WTC11 (cell line): ENCODE results near the gene SPATA25. TPM values are rescaled to one million over a fixed set of nuclear protein-coding genes. Genes with fewer than 3 reads are reported as not detected.

Source experiments
- ATAC-seq: fragments of 200-7000 bp; cut with Tn5 transposase; 2 replicates; pipeline ENCODE4 v1.10.0; 2021; ENCODE audit warnings: mild to moderate bottlenecking, moderate library complexity
- CTCF ChIA-PET: fragments of 300-600 bp; sonication (Branson Sonifier 250); formaldehyde crosslinking; loops from one replicate; lab custom pipeline; 2021; ENCODE audit warnings: antibody characterized with exemption; lab: Charles Lee
- POLR2A ChIA-PET: fragments of 350-600 bp; sonication (Branson Sonifier 250); formaldehyde crosslinking; loops from one replicate; lab custom pipeline; 2021; ENCODE audit warnings: antibody characterized with exemption; lab: Charles Lee
- DNase-seq: peaks from one replicate; pipeline ENCODE4 v3.0.0; 2021; ENCODE audit warnings: low spot score
- H3K27ac Mint-ChIP-seq: 2 replicates; pipeline ENCODE4 v1.8.0; 2021; ENCODE audit warnings: mixed read lengths
- H3K27me3 Mint-ChIP-seq: 2 replicates; pipeline ENCODE4 v1.8.0; 2021; ENCODE audit warnings: low read depth, mild to moderate bottlenecking, moderate library complexity, mixed read lengths
- H3K36me3 Mint-ChIP-seq: 2 replicates; pipeline ENCODE4 v1.8.0; 2021; ENCODE audit warnings: mixed read lengths
- H3K4me1 Mint-ChIP-seq: 2 replicates; pipeline ENCODE4 v1.8.0; 2022; ENCODE audit warnings: mixed read lengths
- H3K4me3 Mint-ChIP-seq: 2 replicates; pipeline ENCODE4 v1.8.0; 2021; ENCODE audit warnings: mild to moderate bottlenecking, moderate library complexity, mixed read lengths
- H3K9me3 Mint-ChIP-seq: 2 replicates; pipeline ENCODE4 v1.8.0; 2021; ENCODE audit warnings: mixed read lengths
- CREM ChIP-seq: sonication (generic); formaldehyde crosslinking; IDR thresholded peaks from 2 replicates; pipeline ENCODE4 v1.8.1; 2022; ENCODE audit warnings: mild to moderate bottlenecking, missing genetic modification reagents, moderate library complexity
- E2F5 ChIP-seq: sonication (generic); formaldehyde crosslinking; IDR thresholded peaks from 2 replicates; pipeline ENCODE4 v1.8.1; 2022; ENCODE audit warnings: mild to moderate bottlenecking, moderate library complexity, missing genetic modification reagents
- GABPB1 ChIP-seq: sonication (generic); formaldehyde crosslinking; IDR thresholded peaks from 2 replicates; pipeline ENCODE4 v1.8.1; 2023; ENCODE audit warnings: mild to moderate bottlenecking, missing genetic modification reagents
- MLX ChIP-seq: sonication (generic); formaldehyde crosslinking; IDR thresholded peaks from 2 replicates; pipeline ENCODE4 v1.8.1; 2023; ENCODE audit warnings: mild to moderate bottlenecking, missing genetic modification reagents, moderate library complexity
- NR1H2 ChIP-seq: sonication (generic); formaldehyde crosslinking; IDR thresholded peaks from 2 replicates; pipeline ENCODE4 v1.9.0; 2021; ENCODE audit warnings: mild to moderate bottlenecking, moderate library complexity, missing genetic modification reagents
- SP1 ChIP-seq: sonication (generic); formaldehyde crosslinking; conservative IDR thresholded peaks from 2 replicates; pipeline ENCODE4 v1.8.1; 2022; ENCODE audit warnings: missing genetic modification reagents
- TCF7 ChIP-seq: sonication (generic); formaldehyde crosslinking; IDR thresholded peaks from 2 replicates; pipeline ENCODE4 v1.8.0; 2022; ENCODE audit warnings: mild to moderate bottlenecking, low read depth, missing genetic modification reagents, moderate library complexity
- TEAD1 ChIP-seq: sonication (generic); formaldehyde crosslinking; IDR thresholded peaks from 2 replicates; pipeline ENCODE4 v1.8.0; 2022; ENCODE audit warnings: mild to moderate bottlenecking, missing genetic modification reagents
- ZNF263 ChIP-seq: sonication (generic); formaldehyde crosslinking; IDR thresholded peaks from 2 replicates; pipeline ENCODE4 v1.8.1; 2022; ENCODE audit warnings: low read depth, mild to moderate bottlenecking, moderate library complexity, missing genetic modification reagents
- ZNF317 ChIP-seq: sonication (generic); formaldehyde crosslinking; IDR thresholded peaks from 2 replicates; pipeline ENCODE4 v1.8.1; 2023; ENCODE audit warnings: low read depth, mild to moderate bottlenecking, moderate library complexity, missing genetic modification reagents, borderline replicate concordance
- ZNF425 ChIP-seq: fragments of 250-450 bp; sonication (Bioruptor Pico); conservative IDR thresholded peaks from 2 replicates; pipeline ENCODE4 v1.9.0; 2021; ENCODE audit warnings: mild to moderate bottlenecking
- ZNF671 ChIP-seq: fragments of 250-450 bp; sonication (Bioruptor Pico); IDR thresholded peaks from 2 replicates; pipeline ENCODE4 v1.8.0; 2021; ENCODE audit warnings: mild to moderate bottlenecking
- total RNA-seq: library from RNA; stranded (reverse); gene quantifications from 3 replicates; pipeline ENCODE4 v1.2.3, GENCODE V29; 2021
- TF ChIP-seq, protein P1 (sequence below): sonication (generic); formaldehyde crosslinking; IDR thresholded peaks from 2 replicates; pipeline ENCODE4 v1.8.1; 2022; ENCODE audit warnings: missing genetic modification reagents, borderline replicate concordance
- TF ChIP-seq, protein P2 (sequence below): fragments of 250-450 bp; sonication (Bioruptor Pico); IDR thresholded peaks from 2 replicates; pipeline ENCODE4 v1.9.0; 2021; ENCODE audit warnings: mild to moderate bottlenecking
- TF ChIP-seq, protein P3 (sequence below): sonication (generic); formaldehyde crosslinking; conservative IDR thresholded peaks from 2 replicates; pipeline ENCODE4 v1.8.1; 2023; ENCODE audit warnings: mild to moderate bottlenecking, low read depth, missing genetic modification reagents, moderate library complexity
- TF ChIP-seq, protein P4 (sequence below): sonication (generic); formaldehyde crosslinking; IDR thresholded peaks from 2 replicates; pipeline ENCODE4 v1.8.0; 2022; ENCODE audit warnings: mild to moderate bottlenecking, missing genetic modification reagents

SPATA25 gene
- total RNA-seq, 1 experiment from 2014 or later, result 3.7 TPM

GRCh38 chr20:45913116-45913515, 25.7 kb upstream of the SPATA25 start (continued):
- no peak for TF ChIP-seq MLX
- TF ChIP-seq, protein P1, sequence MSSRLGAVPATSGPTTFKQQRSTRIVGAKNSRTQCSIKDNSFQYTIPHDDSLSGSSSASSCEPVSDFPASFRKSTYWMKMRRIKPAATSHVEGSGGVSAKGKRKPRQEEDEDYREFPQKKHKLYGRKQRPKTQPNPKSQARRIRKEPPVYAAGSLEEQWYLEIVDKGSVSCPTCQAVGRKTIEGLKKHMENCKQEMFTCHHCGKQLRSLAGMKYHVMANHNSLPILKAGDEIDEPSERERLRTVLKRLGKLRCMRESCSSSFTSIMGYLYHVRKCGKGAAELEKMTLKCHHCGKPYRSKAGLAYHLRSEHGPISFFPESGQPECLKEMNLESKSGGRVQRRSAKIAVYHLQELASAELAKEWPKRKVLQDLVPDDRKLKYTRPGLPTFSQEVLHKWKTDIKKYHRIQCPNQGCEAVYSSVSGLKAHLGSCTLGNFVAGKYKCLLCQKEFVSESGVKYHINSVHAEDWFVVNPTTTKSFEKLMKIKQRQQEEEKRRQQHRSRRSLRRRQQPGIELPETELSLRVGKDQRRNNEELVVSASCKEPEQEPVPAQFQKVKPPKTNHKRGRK (CRISPR knock-in tag), result no peak
- TF ChIP-seq ZNF317 (CRISPR knock-in tag), result no peak
- no peak for TF ChIP-seq ZNF671 (CRISPR knock-in tag)
- no peak for TF ChIP-seq ZNF425 (CRISPR knock-in tag)
- no peak for TF ChIP-seq TEAD1 (CRISPR knock-in tag)
- TF ChIP-seq, all 79 proteins: peak for 0

DNA sequence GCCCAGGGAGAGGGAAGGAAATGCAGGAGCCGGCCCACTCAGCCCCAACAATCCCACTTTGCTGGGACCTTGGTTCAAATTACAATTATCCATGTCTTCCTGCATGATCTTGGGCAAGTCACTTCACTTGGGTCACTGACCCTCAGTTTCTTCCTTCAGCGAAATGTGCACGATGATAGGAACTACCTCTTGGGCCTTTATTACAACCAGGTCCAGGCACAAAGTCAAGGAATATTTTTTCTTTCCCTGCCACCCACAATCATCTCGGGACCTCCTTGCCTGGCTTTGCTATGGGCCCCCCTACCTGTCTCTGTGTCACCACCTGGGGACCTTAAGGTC, 24.9 kb upstream of the SPATA25 start:
- ChIA-PET CTCF (interaction anchor here (1.1 to 2.7 kb wide), 4 partner anchors 21 to 57 kb away, joined by 4 to 13 read pairs (median 8); partner anchors contain the start of gene NEURL2), POLR2A (interaction anchor here (0.6 to 3.1 kb wide), 5 partner anchors 22 to 1275 kb away, joined by 3 to 43 read pairs (median 4); partner anchors contain the start of genes CTSA, NEURL2 and PCIF1)
- ATAC-seq (no peak), DNase-seq (no peak)
- Mint-ChIP-seq H3K4me1 (peaks cover 14% of the 10 kb centered on the region), H3K36me3 (peaks cover 22% of the 10 kb centered on the region), H3K27me3 (0 out of 2 replicates have a peak, but pooled peaks cover 3% of the 10 kb centered on the region), H3K9me3 (no peaks in the 10 kb centered on the region), H3K27ac (no peak overlapping the region), H3K4me3 (peak overlapping the region; percentile 85)
- TF ChIP-seq, protein P2, sequence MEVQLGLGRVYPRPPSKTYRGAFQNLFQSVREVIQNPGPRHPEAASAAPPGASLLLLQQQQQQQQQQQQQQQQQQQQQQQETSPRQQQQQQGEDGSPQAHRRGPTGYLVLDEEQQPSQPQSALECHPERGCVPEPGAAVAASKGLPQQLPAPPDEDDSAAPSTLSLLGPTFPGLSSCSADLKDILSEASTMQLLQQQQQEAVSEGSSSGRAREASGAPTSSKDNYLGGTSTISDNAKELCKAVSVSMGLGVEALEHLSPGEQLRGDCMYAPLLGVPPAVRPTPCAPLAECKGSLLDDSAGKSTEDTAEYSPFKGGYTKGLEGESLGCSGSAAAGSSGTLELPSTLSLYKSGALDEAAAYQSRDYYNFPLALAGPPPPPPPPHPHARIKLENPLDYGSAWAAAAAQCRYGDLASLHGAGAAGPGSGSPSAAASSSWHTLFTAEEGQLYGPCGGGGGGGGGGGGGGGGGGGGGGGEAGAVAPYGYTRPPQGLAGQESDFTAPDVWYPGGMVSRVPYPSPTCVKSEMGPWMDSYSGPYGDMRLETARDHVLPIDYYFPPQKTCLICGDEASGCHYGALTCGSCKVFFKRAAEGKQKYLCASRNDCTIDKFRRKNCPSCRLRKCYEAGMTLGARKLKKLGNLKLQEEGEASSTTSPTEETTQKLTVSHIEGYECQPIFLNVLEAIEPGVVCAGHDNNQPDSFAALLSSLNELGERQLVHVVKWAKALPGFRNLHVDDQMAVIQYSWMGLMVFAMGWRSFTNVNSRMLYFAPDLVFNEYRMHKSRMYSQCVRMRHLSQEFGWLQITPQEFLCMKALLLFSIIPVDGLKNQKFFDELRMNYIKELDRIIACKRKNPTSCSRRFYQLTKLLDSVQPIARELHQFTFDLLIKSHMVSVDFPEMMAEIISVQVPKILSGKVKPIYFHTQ (CRISPR knock-in tag), result no peak
- TF ChIP-seq ZNF317 (CRISPR knock-in tag), result no peak
- TF ChIP-seq E2F5, result no peak
- TF ChIP-seq TCF7 (CRISPR knock-in tag), result no peak

GRCh38 chr20:45911486-45912343, 24.3 kb upstream of the SPATA25 start, which contains the start of gene PLTP:
PLTP (minus strand) TSS chr20:45912155; CDS start chr20:45911452, 703 bp downstream.
- H3K4me3 Mint-ChIP-seq, result peak within 1 kb of the TSS; percentile 85
- H3K9me3 Mint-ChIP-seq, result no peaks in the 10 kb centered on the region
- H3K4me1 Mint-ChIP-seq, result peaks cover 14% of the 10 kb centered on the region
- H3K27ac Mint-ChIP-seq, result peak within 1 kb of the TSS; percentile 87
- peak; percentile 75 for DNase-seq
- H3K36me3 Mint-ChIP-seq, result peaks cover 25% of the 10 kb centered on the region
- ATAC-seq, result peak; percentile 41
- H3K27me3 Mint-ChIP-seq, result 0 out of 2 replicates have a peak, but pooled peaks cover 3% of the 10 kb centered on the region
- ChIA-PET POLR2A (interaction anchor here (0.6 to 3.1 kb wide), 9 partner anchors 21 to 1276 kb away, joined by 3 to 43 read pairs (median 3); partner anchors contain the start of genes CTSA, NEURL2, PCIF1 and ZSWIM1), CTCF (interaction anchor here (0.6 to 2.7 kb wide), 6 partner anchors 21 to 188 kb away, joined by 3 to 13 read pairs (median 4); partner anchors contain the start of gene NEURL2)
- TF ChIP-seq, protein P3, sequence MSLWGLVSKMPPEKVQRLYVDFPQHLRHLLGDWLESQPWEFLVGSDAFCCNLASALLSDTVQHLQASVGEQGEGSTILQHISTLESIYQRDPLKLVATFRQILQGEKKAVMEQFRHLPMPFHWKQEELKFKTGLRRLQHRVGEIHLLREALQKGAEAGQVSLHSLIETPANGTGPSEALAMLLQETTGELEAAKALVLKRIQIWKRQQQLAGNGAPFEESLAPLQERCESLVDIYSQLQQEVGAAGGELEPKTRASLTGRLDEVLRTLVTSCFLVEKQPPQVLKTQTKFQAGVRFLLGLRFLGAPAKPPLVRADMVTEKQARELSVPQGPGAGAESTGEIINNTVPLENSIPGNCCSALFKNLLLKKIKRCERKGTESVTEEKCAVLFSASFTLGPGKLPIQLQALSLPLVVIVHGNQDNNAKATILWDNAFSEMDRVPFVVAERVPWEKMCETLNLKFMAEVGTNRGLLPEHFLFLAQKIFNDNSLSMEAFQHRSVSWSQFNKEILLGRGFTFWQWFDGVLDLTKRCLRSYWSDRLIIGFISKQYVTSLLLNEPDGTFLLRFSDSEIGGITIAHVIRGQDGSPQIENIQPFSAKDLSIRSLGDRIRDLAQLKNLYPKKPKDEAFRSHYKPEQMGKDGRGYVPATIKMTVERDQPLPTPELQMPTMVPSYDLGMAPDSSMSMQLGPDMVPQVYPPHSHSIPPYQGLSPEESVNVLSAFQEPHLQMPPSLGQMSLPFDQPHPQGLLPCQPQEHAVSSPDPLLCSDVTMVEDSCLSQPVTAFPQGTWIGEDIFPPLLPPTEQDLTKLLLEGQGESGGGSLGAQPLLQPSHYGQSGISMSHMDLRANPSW, result no peak
- TF ChIP-seq NR1H2 (CRISPR knock-in tag) (no peak), SP1 (peak; percentile 72), CREM (CRISPR knock-in tag) (0 out of 2 replicates have a peak, but pooled peaks have one; percentile 42), GABPB1 (CRISPR knock-in tag) (0 out of 2 replicates have a peak, but pooled peaks have one; percentile 20), ZNF263 (CRISPR knock-in tag) (0 out of 2 replicates have a peak, but pooled peaks have one; percentile 38)
- TF ChIP-seq, protein P4, sequence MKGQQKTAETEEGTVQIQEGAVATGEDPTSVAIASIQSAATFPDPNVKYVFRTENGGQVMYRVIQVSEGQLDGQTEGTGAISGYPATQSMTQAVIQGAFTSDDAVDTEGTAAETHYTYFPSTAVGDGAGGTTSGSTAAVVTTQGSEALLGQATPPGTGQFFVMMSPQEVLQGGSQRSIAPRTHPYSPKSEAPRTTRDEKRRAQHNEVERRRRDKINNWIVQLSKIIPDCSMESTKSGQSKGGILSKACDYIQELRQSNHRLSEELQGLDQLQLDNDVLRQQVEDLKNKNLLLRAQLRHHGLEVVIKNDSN, result peak; percentile 86
